ENCODE measurements around the gene SPAG16.

DNA sequence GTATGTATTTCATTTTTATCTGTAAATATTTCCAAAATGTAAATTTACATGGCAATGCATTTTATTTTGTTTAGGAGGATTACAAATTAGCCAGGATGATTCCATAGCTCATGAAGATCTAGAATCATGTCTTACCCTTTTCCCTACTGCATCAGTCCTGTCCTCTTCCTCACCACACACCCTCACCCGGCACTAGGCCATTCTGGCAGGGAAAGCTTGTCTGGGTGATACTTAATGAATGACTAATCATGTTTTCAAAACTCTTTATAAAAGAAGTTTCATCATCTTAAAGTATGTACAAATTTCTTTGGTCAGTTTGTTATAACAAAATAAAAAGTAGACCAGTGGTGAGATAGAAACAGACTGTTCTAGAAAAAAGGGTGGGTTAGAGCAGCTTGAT lies 843.3 kb downstream of the SPAG16 start:
- TF ChIP-seq, protein P1, sequence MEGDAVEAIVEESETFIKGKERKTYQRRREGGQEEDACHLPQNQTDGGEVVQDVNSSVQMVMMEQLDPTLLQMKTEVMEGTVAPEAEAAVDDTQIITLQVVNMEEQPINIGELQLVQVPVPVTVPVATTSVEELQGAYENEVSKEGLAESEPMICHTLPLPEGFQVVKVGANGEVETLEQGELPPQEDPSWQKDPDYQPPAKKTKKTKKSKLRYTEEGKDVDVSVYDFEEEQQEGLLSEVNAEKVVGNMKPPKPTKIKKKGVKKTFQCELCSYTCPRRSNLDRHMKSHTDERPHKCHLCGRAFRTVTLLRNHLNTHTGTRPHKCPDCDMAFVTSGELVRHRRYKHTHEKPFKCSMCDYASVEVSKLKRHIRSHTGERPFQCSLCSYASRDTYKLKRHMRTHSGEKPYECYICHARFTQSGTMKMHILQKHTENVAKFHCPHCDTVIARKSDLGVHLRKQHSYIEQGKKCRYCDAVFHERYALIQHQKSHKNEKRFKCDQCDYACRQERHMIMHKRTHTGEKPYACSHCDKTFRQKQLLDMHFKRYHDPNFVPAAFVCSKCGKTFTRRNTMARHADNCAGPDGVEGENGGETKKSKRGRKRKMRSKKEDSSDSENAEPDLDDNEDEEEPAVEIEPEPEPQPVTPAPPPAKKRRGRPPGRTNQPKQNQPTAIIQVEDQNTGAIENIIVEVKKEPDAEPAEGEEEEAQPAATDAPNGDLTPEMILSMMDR (conservative IDR thresholded peaks at IDR 0.05 in 1 of 2, IDR thresholded peaks at IDR 0.05 in 1 of 2; ENCODE audit: low read depth in 1 of 2, low read length in 2 of 2), result no peak
- TF ChIP-seq EZH2 (IDR thresholded peaks at IDR 0.05; ENCODE audit: low read length, missing control alignments), result no peak

Data from fibroblast of lung (primary cell).